Natural killer cell (primary cell): ENCODE results near the gene RHOF. TPM values are rescaled to one million over a fixed set of nuclear protein-coding genes. Genes with fewer than 3 reads are reported as not detected.
"Not testable (repeated sequence)": the region's sequence is repeated elsewhere in the genome, so short reads cannot be mapped to it uniquely, and the experiment has no call there.

Experiments used
- ATAC-seq, 3 donors: fragments of 150-1000 bp in 2 of 3; fragments of 200-7000 bp in 1 of 3; cut with Tn5 transposase; 1 replicate in 1 of 3; 2 replicates in 2 of 3; pipeline ENCODE4 v1.10.0; 2021; ENCODE audit warnings: mild to moderate bottlenecking in 2 of 3, moderate library complexity in 2 of 3
- DNase-seq, 2 donors: peaks; one replicate each; pipeline versions ENCODE4 v3.0.0 to v3.0.0-alpha.2; 2013 to 2021; ENCODE audit warnings: mixed read lengths in 1 of 2
- H3K27ac ChIP-seq: one replicate; pipeline ENCODE4 v1.5.1; 2013; ENCODE audit warnings: mild to moderate bottlenecking, low read length
- H3K27me3 ChIP-seq: one replicate; pipeline ENCODE4 v1.6.1; 2013; ENCODE audit warnings: low read length; ENCODE audit not compliant: control insufficient read depth, insufficient read depth
- H3K36me3 ChIP-seq: one replicate; pipeline ENCODE4 v1.6.1; 2013; ENCODE audit warnings: low read length; ENCODE audit not compliant: control insufficient read depth, insufficient read depth
- H3K4me1 ChIP-seq: one replicate; pipeline ENCODE4 v1.6.1; 2013; ENCODE audit warnings: low read length; ENCODE audit not compliant: control insufficient read depth, insufficient read depth
- H3K4me3 ChIP-seq: one replicate; pipeline ENCODE4 v1.5.1; 2013; ENCODE audit warnings: low read length
- H3K9me3 ChIP-seq: one replicate; pipeline ENCODE4 v1.6.1; 2013; ENCODE audit warnings: low read length; ENCODE audit not compliant: control insufficient read depth, insufficient read depth
- H3K27ac Mint-ChIP-seq, 2 donors: one replicate each; pipeline ENCODE4 v1.8.0; 2022; ENCODE audit warnings: mild to moderate bottlenecking in 2 of 2, mixed read lengths in 2 of 2, moderate library complexity in 1 of 2
- H3K27me3 Mint-ChIP-seq, 2 donors: one replicate each; pipeline ENCODE4 v1.8.0; 2022; ENCODE audit warnings: low read depth in 2 of 2, mixed read lengths in 2 of 2
- H3K36me3 Mint-ChIP-seq: one replicate; pipeline ENCODE4 v1.8.0; 2022; ENCODE audit warnings: mixed read lengths
- H3K4me1 Mint-ChIP-seq, 2 donors: one replicate each; pipeline ENCODE4 v1.8.0; 2022; ENCODE audit warnings: mixed read lengths in 2 of 2
- H3K4me3 Mint-ChIP-seq: one replicate; pipeline ENCODE4 v1.8.0; 2022; ENCODE audit warnings: mild to moderate bottlenecking, moderate library complexity, mixed read lengths
- H3K9me3 Mint-ChIP-seq, 2 donors: one replicate each; pipeline ENCODE4 v1.8.0; 2022; ENCODE audit warnings: mixed read lengths in 2 of 2
- WGBS: methylation state at CpG from one replicate; pipeline ENCODE4 v1.1.7; 2013; ENCODE audit warnings: missing lambda C conversion rate; ENCODE audit not compliant: insufficient coverage; 5-methylcytosine and 5-hydroxymethylcytosine counted together
- intact Hi-C: fragments of 100-400 bp; cut with micrococcal nuclease; formaldehyde crosslinking; loops from one replicate; pipeline ENCODE4 v1.14.2; 2022
- total RNA-seq, 4 donors: library from RNA; stranded (reverse); fragments of 120-200 nt in 1 of 4; gene quantifications; one replicate each; pipeline versions ENCODE4 v1.2.3 to v1.2.4, GENCODE V29; 2013 to 2022
- TF ChIP-seq, protein P1 (sequence below): fragments of 200-600 bp; IDR thresholded peaks from one replicate; pipeline ENCODE4 v1.8.0; 2022; ENCODE audit warnings: antibody characterized with exemption

Gene RHOF
- total RNA-seq, 3 donors from 2014 or later (not counting 1 experiment from before 2014, with no cell fraction given) = 146 to 201 (median 177) TPM

DNA sequence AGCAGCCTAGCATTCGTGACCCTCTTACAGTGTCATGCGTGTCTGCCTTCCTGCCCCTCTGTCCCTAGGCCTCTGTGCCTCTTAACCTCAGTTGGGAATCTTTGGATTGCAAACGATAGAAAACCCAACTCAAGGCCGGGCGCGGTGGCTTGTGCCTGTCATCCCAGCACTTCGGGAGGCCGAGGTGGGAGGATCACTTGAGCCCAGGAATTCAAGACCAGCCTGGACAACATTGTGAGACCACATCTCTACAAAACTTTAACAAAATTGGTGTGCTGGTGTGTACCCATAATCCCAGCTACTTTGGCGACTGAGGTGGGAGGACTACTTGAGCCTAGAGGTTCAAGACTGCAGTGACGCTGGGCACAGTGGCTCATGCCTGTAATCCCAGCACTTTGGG, 44.2 kb downstream of the RHOF start:
- Mint-ChIP-seq H3K4me3 (no peak overlapping the region), H3K4me1 (peaks cover 0 to 11% of the 10 kb centered on the region in 2 donors), H3K27me3 (no peaks in the 10 kb centered on the region), H3K9me3 (no peaks in the 10 kb centered on the region), H3K27ac (peak overlapping the region in 1 of 2 donors; percentile 63), H3K36me3 (no peaks in the 10 kb centered on the region)
- TF ChIP-seq, protein P1, sequence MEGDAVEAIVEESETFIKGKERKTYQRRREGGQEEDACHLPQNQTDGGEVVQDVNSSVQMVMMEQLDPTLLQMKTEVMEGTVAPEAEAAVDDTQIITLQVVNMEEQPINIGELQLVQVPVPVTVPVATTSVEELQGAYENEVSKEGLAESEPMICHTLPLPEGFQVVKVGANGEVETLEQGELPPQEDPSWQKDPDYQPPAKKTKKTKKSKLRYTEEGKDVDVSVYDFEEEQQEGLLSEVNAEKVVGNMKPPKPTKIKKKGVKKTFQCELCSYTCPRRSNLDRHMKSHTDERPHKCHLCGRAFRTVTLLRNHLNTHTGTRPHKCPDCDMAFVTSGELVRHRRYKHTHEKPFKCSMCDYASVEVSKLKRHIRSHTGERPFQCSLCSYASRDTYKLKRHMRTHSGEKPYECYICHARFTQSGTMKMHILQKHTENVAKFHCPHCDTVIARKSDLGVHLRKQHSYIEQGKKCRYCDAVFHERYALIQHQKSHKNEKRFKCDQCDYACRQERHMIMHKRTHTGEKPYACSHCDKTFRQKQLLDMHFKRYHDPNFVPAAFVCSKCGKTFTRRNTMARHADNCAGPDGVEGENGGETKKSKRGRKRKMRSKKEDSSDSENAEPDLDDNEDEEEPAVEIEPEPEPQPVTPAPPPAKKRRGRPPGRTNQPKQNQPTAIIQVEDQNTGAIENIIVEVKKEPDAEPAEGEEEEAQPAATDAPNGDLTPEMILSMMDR = no peak
- H3K27me3 ChIP-seq = no peaks in the 10 kb centered on the region
- DNase-seq (no peak), ATAC-seq (no peak)
- intact Hi-C loops = no loop called here
- H3K4me1 ChIP-seq = no peaks in the 10 kb centered on the region
- no peak overlapping the region for H3K27ac ChIP-seq
- no peak overlapping the region for H3K4me3 ChIP-seq
- no peaks in the 10 kb centered on the region for H3K36me3 ChIP-seq
- 94% methylated on average over 10 of the region's 10 CpGs for WGBS
- H3K9me3 ChIP-seq = peaks cover 6% of the 10 kb centered on the region

- no peaks in the 10 kb centered on the region for H3K27me3 ChIP-seq
- no peaks in the 10 kb centered on the region for H3K27me3 Mint-ChIP-seq
- H3K9me3 ChIP-seq = peaks cover 6% of the 10 kb centered on the region
- H3K4me1 Mint-ChIP-seq = peaks cover 0 to 11% of the 10 kb centered on the region in 2 donors
- no peak overlapping the region for H3K4me3 ChIP-seq
- intact Hi-C loops = no loop called here
- H3K4me1 ChIP-seq = no peaks in the 10 kb centered on the region
- no peaks in the 10 kb centered on the region for H3K36me3 Mint-ChIP-seq
- WGBS = 68% methylated on average over 17 of the region's 17 CpGs
- ATAC-seq = peak; percentile 49 to 75 (median 53)
- no peaks in the 10 kb centered on the region for H3K36me3 ChIP-seq
- no peak overlapping the region for H3K4me3 Mint-ChIP-seq
- peak overlapping the region in 1 of 2 donors; percentile 63 for H3K27ac Mint-ChIP-seq
- peak in 1 of 2 donors; percentile 32 for DNase-seq
- TF ChIP-seq, protein P1 = no peak
- H3K27ac ChIP-seq = no peak overlapping the region
- no peaks in the 10 kb centered on the region for H3K9me3 Mint-ChIP-seq
These were observed 44.8 kb downstream of the RHOF start for GRCh38 chr12:121748571-121749265.

- Mint-ChIP-seq H3K27ac (peak overlapping the region in 1 of 2 donors; percentile 63), H3K27me3 (no peaks in the 10 kb centered on the region), H3K4me3 (no peak overlapping the region), H3K4me1 (peaks cover 0 to 11% of the 10 kb centered on the region in 2 donors), H3K36me3 (no peaks in the 10 kb centered on the region), H3K9me3 (no peaks in the 10 kb centered on the region)
- H3K27ac ChIP-seq = no peak overlapping the region
- intact Hi-C loops = no loop called here
- peaks cover 6% of the 10 kb centered on the region for H3K9me3 ChIP-seq
- no peaks in the 10 kb centered on the region for H3K27me3 ChIP-seq
- TF ChIP-seq, protein P1 = no peak
- 81% methylated on average over 11 of the region's 13 CpGs for WGBS
- ATAC-seq (no peak), DNase-seq (no peak)
- no peaks in the 10 kb centered on the region for H3K4me1 ChIP-seq
- H3K36me3 ChIP-seq = no peaks in the 10 kb centered on the region
- no peak overlapping the region for H3K4me3 ChIP-seq
These were observed 45.3 kb downstream of the RHOF start for GRCh38 chr12:121748218-121748570.

- intact Hi-C loops, H3K27me3 Mint-ChIP-seq, H3K36me3 ChIP-seq, H3K27me3 ChIP-seq, H3K36me3 Mint-ChIP-seq, H3K27ac ChIP-seq, H3K27ac Mint-ChIP-seq, H3K4me1 Mint-ChIP-seq, ATAC-seq, H3K4me3 ChIP-seq, H3K9me3 ChIP-seq, DNase-seq, H3K4me1 ChIP-seq, H3K9me3 Mint-ChIP-seq, H3K4me3 Mint-ChIP-seq: not testable (repeated sequence)
- WGBS = 95% methylated on average over 5 of the region's 5 CpGs
These were observed 47.9 kb downstream of the RHOF start for GRCh38 chr12:121745545-121745944.
